ENCODE results near the gene FNBP1. TPM values are rescaled to one million over a fixed set of nuclear protein-coding genes. Genes with fewer than 3 reads are reported as not detected.

FNBP1 gene
- 80.4 TPM for total RNA-seq (ENCODE audit: unreplicated experiment)
- long read RNA-seq, partial matches to known transcripts, result 6 of 12 reads
- long read RNA-seq, other reads (novel, unspliced or antisense), result 6 of 12 reads

DNA sequence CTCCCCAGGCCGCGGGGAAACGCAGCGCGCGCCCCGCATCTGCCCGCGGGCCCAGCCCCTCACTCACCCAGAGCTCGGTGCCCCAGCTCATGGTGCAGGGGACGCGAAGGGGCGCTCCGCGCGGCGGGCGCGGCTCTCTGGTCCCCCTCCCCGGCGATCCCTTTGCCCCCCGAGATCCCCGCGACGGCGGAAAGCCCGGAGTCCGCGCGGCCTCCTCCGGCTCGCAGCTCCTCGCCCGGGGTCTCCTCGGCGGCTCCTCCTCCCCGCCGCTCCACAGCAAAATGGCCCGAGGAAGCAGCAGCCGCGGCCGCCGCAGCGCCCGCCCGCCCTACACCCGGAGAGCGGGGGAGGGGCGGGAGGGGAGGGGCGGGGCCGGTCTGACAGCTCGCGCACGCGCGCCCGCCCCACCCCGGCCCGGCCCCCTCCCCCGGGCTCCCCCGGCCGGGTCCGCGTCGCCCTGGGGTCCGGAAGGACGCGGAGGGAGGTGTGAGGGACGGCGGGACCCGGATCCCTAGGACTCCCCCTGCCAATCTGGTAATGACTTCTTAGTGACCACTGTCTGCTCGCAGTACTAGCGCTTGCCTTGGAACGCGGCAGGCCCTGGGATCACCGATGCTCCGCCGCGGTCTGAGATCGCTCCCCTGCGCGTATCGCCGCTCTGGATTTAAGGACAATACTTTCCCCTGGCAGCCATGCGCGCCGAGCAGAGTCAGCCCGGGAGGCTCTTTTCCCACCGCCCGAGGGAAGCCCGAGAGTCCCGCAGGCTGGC is at the start of gene FNBP1:
Gene FNBP1 (minus strand): TSS at position 305 of the 769 bp plus-strand sequence. CDS start 214 bp downstream, at position 91.
- TF ChIP-seq, protein P1, sequence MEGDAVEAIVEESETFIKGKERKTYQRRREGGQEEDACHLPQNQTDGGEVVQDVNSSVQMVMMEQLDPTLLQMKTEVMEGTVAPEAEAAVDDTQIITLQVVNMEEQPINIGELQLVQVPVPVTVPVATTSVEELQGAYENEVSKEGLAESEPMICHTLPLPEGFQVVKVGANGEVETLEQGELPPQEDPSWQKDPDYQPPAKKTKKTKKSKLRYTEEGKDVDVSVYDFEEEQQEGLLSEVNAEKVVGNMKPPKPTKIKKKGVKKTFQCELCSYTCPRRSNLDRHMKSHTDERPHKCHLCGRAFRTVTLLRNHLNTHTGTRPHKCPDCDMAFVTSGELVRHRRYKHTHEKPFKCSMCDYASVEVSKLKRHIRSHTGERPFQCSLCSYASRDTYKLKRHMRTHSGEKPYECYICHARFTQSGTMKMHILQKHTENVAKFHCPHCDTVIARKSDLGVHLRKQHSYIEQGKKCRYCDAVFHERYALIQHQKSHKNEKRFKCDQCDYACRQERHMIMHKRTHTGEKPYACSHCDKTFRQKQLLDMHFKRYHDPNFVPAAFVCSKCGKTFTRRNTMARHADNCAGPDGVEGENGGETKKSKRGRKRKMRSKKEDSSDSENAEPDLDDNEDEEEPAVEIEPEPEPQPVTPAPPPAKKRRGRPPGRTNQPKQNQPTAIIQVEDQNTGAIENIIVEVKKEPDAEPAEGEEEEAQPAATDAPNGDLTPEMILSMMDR (IDR thresholded peaks at IDR 0.05; ENCODE audit: partially characterized antibody, unreplicated experiment), result no peak
- Mint-ChIP-seq H3K27me3 (ENCODE audit: unreplicated experiment) (peaks cover 16% of the 10 kb centered on the region), H3K27ac (ENCODE audit: unreplicated experiment) (peak within 1 kb of the TSS; percentile 94), H3K9me3 (ENCODE audit: unreplicated experiment) (peaks cover 15% of the 10 kb centered on the region), H3K4me3 (ENCODE audit: unreplicated experiment) (peak within 1 kb of the TSS; percentile 99), H3K4me1 (ENCODE audit: low read depth, unreplicated experiment) (peaks cover 14% of the 10 kb centered on the region), H3K36me3 (ENCODE audit: unreplicated experiment) (peaks cover 4% of the 10 kb centered on the region)
- DNase-seq, result peak; percentile 86

- peaks cover 3% of the 10 kb centered on the region for H3K4me1 Mint-ChIP-seq (ENCODE audit: low read depth, unreplicated experiment)
- H3K9me3 Mint-ChIP-seq (ENCODE audit: unreplicated experiment), result no peaks in the 10 kb centered on the region
- DNase-seq, result no peak
- TF ChIP-seq, protein P1 (IDR thresholded peaks at IDR 0.05; ENCODE audit: partially characterized antibody, unreplicated experiment), result no peak
- H3K27me3 Mint-ChIP-seq (ENCODE audit: unreplicated experiment), result no peaks in the 10 kb centered on the region
- H3K27ac Mint-ChIP-seq (ENCODE audit: unreplicated experiment), result no peak overlapping the region
- H3K36me3 Mint-ChIP-seq (ENCODE audit: unreplicated experiment), result no peaks in the 10 kb centered on the region
- H3K4me3 Mint-ChIP-seq (ENCODE audit: unreplicated experiment), result no peak overlapping the region
Measured at GRCh38 chr9:130090915-130091314, 47.9 kb upstream of the FNBP1 start.

DNA sequence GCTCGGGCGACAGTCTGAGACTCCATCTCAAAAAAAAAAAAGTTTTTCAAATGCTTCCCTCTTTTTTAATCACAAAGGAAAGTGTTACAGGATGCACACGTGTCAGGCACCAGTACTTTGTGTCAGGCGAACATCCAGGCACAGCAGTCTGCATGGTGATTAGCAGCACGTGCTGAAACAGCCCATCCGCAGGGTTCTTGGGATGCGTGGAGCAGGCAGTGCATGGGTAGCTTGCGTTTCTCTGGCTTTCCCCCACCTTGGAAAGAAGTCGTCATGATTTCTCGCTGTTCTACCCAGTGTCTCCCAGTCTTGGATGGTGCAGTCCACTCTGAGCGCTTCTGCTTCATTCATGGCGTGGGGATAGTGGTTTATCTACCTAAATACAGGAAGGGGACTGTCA is 46.2 kb upstream of the FNBP1 start:
- H3K36me3 Mint-ChIP-seq (ENCODE audit: unreplicated experiment), result no peaks in the 10 kb centered on the region
- TF ChIP-seq, protein P1 (IDR thresholded peaks at IDR 0.05; ENCODE audit: partially characterized antibody, unreplicated experiment), result no peak
- H3K27ac Mint-ChIP-seq (ENCODE audit: unreplicated experiment), result no peak overlapping the region
- DNase-seq, result no peak
- no peaks in the 10 kb centered on the region for H3K27me3 Mint-ChIP-seq (ENCODE audit: unreplicated experiment)
- peaks cover 2% of the 10 kb centered on the region for H3K9me3 Mint-ChIP-seq (ENCODE audit: unreplicated experiment)
- peaks cover 3% of the 10 kb centered on the region for H3K4me1 Mint-ChIP-seq (ENCODE audit: low read depth, unreplicated experiment)
- H3K4me3 Mint-ChIP-seq (ENCODE audit: unreplicated experiment), result no peak overlapping the region

DNA sequence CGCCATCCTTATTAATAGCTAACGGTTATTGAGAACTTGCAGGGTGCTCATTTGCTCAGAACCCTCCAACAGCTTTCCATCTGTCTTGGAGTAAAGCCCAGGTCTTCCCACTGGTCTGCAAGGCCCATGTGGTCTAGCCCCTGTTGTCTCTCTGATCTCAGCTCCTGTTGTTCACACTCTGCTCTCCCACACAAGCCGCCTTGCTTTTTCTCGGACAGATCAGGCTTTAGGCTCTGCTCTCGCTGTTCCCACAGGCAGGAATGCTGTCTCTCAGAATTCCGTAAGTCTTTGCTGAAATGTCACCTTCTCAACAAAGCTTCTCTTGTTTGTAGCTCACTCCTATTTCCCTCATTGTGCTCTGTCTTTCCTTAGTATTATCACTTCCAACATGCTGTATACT is 45.1 kb upstream of the FNBP1 start:
- no peaks in the 10 kb centered on the region for H3K27me3 Mint-ChIP-seq (ENCODE audit: unreplicated experiment)
- no peak for DNase-seq
- no peaks in the 10 kb centered on the region for H3K36me3 Mint-ChIP-seq (ENCODE audit: unreplicated experiment)
- no peak overlapping the region for H3K4me3 Mint-ChIP-seq (ENCODE audit: unreplicated experiment)
- peaks cover 3% of the 10 kb centered on the region for H3K4me1 Mint-ChIP-seq (ENCODE audit: low read depth, unreplicated experiment)
- TF ChIP-seq, protein P1 (IDR thresholded peaks at IDR 0.05; ENCODE audit: partially characterized antibody, unreplicated experiment), result no peak
- peaks cover 2% of the 10 kb centered on the region for H3K9me3 Mint-ChIP-seq (ENCODE audit: unreplicated experiment)
- H3K27ac Mint-ChIP-seq (ENCODE audit: unreplicated experiment), result no peak overlapping the region

DNA sequence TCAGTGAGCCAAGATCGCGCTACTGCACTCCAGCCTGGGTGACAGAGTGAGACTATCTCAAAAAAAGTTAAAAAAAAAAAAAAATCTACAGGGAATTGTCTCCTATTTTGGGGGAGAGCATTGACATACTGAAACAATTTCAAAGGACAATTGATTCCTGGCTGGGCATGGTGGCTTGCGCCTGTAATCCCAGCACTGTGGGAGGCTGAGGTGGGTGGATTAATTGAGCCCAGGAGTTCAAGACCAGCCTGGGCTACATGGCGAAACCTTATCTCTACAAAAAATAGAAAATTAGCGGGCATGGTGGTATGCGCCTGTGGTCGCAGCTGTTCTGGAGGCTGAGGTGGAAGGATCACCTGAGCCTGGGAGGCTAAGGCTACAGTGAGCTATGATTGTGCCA is 41.3 kb upstream of the FNBP1 start:
- Mint-ChIP-seq H3K4me1 (ENCODE audit: low read depth, unreplicated experiment) (peaks cover 2% of the 10 kb centered on the region), H3K27me3 (ENCODE audit: unreplicated experiment) (peaks cover 2% of the 10 kb centered on the region), H3K36me3 (ENCODE audit: unreplicated experiment) (no peaks in the 10 kb centered on the region), H3K27ac (ENCODE audit: unreplicated experiment) (no peak overlapping the region), H3K9me3 (ENCODE audit: unreplicated experiment) (peaks cover 2% of the 10 kb centered on the region), H3K4me3 (ENCODE audit: unreplicated experiment) (no peak overlapping the region)
- no peak for DNase-seq
- TF ChIP-seq, protein P1 (IDR thresholded peaks at IDR 0.05; ENCODE audit: partially characterized antibody, unreplicated experiment), result no peak

Data from glutamatergic neuron (in vitro differentiated cells).